H7 (cell line): ENCODE data around the gene ABCD2. TPM values are rescaled to one million over a fixed set of nuclear protein-coding genes. Genes with fewer than 3 reads are reported as not detected.
"Not testable (repeated sequence)": the region's sequence is repeated elsewhere in the genome, so short reads cannot be mapped to it uniquely, and the experiment has no call there.

Experiments
- DNase-seq: peaks from one replicate; pipeline ENCODE4 v3.0.0; 2012
- H3K27me3 ChIP-seq: 2 replicates; pipeline ENCODE4 v1.6.0; 2011; ENCODE audit warnings: mild to moderate bottlenecking, low read length; ENCODE audit not compliant: control insufficient read depth, insufficient read depth
- H3K36me3 ChIP-seq: replicated peaks from 2 replicates; pipeline ENCODE4 v1.5.1; 2011; ENCODE audit warnings: low read length; ENCODE audit not compliant: control insufficient read depth, insufficient read depth
- H3K4me3 ChIP-seq: 2 replicates; pipeline ENCODE4 v1.5.1; 2011; ENCODE audit warnings: low read depth, mild to moderate bottlenecking, control low read depth, low read length, moderate library complexity; ENCODE audit not compliant: insufficient read depth
- total RNA-seq: library from RNA; depleted of rRNA; stranded (reverse); fragments of >200 nt; shearing (Covaris generic); gene quantifications from 2 replicates; pipeline ENCODE4 v1.2.3, GENCODE V29; 2014; rRNA removed

Gene ABCD2
- total RNA-seq, 1 experiment from 2014 or later = not detected

DNA sequence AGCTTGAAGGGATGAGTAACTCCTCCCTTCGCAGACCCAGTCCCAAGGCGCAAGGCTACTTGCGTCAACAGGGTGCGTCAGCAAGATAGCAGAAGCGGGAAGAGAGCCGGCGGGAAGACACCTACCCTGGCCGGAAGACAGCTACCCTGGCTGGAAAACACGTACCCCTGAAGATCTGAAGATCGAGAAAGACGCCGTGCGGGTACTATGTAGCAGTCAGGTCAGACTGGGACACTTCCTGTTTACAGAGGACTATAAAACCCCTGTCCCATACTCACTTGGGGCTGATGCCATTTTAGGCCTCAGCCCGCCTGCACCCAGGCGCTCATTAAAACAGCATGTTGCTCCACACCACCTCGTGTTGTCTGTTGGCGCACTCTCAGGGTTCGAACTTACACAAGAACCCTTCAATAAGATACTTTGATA is 80.9 kb downstream of the ABCD2 start:
- no peaks in the 10 kb centered on the region for H3K36me3 ChIP-seq
- no peak overlapping the region for H3K4me3 ChIP-seq
- no peaks in the 10 kb centered on the region for H3K27me3 ChIP-seq
- no peak for DNase-seq

DNA sequence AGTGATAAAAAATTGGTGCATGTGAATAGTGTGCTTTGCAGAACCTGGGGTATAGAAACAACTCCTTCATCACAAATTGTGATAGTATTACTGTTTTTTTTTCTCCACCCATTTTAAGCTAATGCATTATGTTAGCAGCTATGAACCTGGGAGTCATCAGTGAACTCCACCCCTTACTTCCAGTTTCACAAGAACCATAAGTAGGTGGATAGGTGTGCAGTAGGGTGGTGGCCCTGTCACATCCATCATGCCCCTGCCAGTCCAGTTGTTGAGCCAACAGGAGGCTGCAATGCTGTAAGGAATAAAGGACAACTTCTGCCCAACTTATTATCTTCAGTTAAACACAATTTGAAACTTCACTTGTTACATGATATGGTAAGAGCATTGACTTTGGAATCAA is 85.7 kb downstream of the ABCD2 start:
- H3K4me3 ChIP-seq = no peak overlapping the region
- no peak for DNase-seq
- H3K36me3 ChIP-seq = no peaks in the 10 kb centered on the region
- no peaks in the 10 kb centered on the region for H3K27me3 ChIP-seq

DNA sequence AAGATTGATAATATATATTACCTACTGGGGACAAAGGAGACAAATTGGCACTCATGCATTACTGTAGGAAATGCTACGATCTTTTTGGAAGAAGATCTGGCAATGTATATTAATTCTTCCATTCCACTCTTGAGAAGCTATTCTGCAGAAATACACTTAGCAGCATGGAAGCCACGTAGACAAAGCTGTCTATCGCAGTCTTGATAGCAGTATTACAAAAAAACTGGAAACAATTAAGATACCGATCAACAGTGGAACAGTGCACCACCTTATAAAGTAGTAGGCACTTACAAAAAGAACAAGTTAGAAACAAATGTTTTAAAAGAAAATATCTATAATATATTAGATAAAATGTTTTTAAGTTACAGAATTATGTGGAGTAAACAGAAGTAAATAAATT is 87.2 kb downstream of the ABCD2 start:
- H3K4me3 ChIP-seq = no peak overlapping the region
- DNase-seq = no peak
- no peaks in the 10 kb centered on the region for H3K27me3 ChIP-seq
- H3K36me3 ChIP-seq = no peaks in the 10 kb centered on the region

DNA sequence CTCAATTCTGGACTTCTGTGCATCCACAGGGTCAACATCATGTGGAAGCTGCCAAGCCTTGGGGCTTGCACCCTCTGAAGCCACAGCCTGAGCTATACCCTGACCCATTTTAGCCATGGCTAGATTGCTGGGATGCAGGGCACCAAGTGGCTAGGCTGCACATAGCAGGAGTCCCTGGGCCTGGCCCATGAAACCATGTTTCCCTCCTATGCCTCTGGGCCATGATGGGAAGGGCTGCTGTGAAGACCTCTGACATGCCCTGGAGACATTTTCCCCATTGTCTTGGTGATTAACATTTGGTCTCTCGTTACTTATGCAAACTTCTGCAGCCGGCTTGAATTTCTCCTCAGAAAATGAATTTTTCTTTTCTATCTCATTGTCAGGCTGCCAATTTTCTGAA is 92.6 kb downstream of the ABCD2 start:
- Histone ChIP-seq H3K4me3 (no peak overlapping the region), H3K27me3 (no peaks in the 10 kb centered on the region)
- no peak for DNase-seq

DNA sequence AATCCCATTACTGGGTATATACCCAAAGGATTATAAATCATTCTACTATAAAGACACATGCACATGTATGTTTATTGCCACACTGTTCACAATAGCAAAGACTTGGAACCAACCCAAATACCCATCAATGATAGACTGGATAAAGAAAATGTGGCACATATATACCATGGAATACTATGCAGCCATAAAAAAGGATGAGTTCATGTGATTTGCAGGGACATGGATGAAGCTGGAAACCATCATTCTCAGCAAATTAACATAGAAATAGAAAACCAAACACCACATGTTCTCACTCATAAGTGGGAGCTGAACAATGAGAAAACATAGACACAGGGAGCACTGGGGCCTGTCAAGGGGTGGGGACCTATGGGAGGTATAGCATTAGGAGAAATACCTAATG is 97.4 kb downstream of the ABCD2 start:
- not testable (repeated sequence) for H3K27me3 ChIP-seq, DNase-seq, H3K4me3 ChIP-seq, H3K36me3 ChIP-seq

More for the DNA sequence above, 92.6 kb downstream of the ABCD2 start:
- no peaks in the 10 kb centered on the region for H3K36me3 ChIP-seq

DNA sequence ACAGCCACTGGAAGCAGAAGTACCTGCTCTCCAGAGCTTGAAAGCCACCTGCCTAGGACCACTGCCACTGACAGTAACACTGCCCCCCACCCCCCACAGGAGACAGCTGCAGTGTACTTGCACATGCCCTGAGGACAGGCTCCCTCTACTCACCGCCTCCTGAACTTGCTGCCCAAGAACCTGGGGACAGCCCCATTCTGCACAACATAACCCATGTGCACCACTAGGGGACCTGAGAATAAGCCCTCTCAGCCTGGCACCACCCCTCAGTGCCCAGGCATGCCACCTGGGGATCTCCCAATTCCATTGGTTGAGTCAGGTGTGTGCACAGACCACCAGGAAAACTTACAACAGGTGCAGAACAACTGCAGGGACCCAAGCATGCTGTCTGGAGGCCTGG is 109.6 kb downstream of the ABCD2 start:
- H3K27me3 ChIP-seq = peaks cover 2% of the 10 kb centered on the region; the same call in 1 of the 2 replicates
- no peaks in the 10 kb centered on the region for H3K36me3 ChIP-seq
- no peak overlapping the region for H3K4me3 ChIP-seq
- no peak for DNase-seq

DNA sequence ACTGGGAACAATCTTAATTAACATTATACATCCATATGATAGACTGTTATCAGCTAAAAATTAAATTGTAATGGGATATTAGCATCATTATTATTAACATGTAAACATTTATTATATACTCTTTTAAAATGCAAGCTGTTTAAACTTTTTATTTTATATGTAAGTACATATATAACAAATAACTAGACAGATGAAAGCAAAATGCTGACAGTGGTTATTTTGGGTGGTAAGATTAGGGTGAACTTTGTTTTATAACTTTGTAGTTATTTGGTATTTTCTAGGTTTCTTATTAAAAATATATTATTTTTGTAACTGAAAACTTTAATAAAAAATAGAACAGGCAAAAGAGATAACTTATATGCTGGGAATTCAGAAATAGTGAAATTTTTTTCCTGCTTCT is 114.0 kb downstream of the ABCD2 start:
- Histone ChIP-seq H3K4me3 (no peak overlapping the region), H3K36me3 (no peaks in the 10 kb centered on the region), H3K27me3 (peaks cover 2% of the 10 kb centered on the region; the same call in 1 of the 2 replicates)
- no peak for DNase-seq

DNA sequence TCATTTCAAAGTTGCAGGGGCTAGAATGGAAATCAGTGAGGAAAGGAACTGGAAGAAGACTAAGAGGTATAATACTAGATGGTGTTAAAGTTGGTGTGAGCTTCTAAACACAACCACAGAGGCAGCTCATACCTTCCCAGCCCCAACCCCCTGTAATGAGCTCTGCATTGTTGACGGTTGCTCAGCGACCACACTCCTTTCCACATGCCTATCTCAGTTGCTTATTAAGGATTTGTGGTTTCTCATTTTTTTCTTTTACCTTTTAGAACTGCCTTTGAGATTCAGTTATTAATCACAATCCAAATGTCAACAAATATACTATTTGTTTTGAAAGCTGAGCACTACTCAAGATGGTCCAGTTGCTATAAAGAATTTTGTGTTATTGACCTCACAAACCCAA is 114.6 kb downstream of the ABCD2 start:
- DNase-seq = no peak
- Histone ChIP-seq H3K36me3 (no peaks in the 10 kb centered on the region), H3K4me3 (no peak overlapping the region), H3K27me3 (peaks cover under 1% of the 10 kb centered on the region; the same call in 1 of the 2 replicates)

DNA sequence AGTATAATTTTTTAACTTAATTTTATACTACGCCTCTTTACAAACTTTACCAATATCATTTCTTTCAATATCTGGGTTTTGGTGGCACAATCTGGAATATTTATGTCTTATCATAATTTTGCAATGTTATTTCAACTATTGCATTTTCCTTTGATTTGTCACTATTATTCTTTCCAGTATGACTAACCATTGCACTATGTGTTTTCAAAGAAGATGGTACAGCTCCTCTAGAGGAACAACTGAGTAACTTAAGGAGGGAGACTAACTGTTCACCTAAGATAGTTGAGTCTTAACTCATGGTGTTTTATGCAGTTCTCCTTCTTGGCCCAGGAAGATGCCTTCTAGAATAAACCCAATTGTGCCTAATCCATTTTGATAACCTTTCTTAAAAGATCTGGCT is 116.2 kb downstream of the ABCD2 start:
- Histone ChIP-seq H3K27me3 (no peaks in the 10 kb centered on the region), H3K36me3 (no peaks in the 10 kb centered on the region), H3K4me3 (no peak overlapping the region)
- DNase-seq = no peak

DNA sequence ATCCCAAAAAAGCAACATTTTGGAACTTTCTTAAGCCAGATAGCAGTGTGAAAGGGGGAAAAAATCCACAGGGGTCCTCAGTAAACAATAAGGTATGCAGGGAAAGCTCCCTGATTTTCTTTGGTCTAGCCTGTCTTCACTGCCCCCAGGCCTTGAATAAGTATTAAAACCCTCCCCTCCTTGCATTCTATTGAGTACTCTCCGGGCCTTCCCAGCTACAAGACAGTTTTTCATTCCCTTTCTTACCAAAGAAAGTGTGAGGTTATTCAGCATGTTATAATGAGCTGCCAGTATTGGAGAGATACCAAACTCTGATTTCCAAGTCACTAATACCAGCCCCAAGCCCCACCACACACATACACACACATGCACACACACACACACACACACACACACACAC is 116.9 kb downstream of the ABCD2 start:
- H3K36me3 ChIP-seq = no peaks in the 10 kb centered on the region
- no peak overlapping the region for H3K4me3 ChIP-seq
- DNase-seq = peak; percentile 7
- H3K27me3 ChIP-seq = no peaks in the 10 kb centered on the region

Other genes starting within 250 kb of the ABCD2 start
- gene KIF21A, start 176.7 kb downstream of the ABCD2 start, total RNA-seq = 32.7 and 44.7 TPM in 2 replicates